NCI-H1930 (cell line): Measurements from ENCODE around the gene RNASE12.
A peak's percentile ranks its signal among the peaks of the same experiment; 100 is the strongest.
"Not testable (repeated sequence)": the region's sequence is repeated elsewhere in the genome, so short reads cannot be mapped to it uniquely, and the experiment has no call there.

Experiments
- DNase-seq, 2 experiments: peaks; one replicate each; lab custom pipeline; 2025; lab: John Stamatoyannopoulos, UW

RNASE12 gene

GRCh38 chr14:20613094-20614037, 22.2 kb upstream of the RNASE12 start:
- DNase-seq, result peak; percentile 82 to 86

- no peak for DNase-seq
Observed at GRCh38 chr14:20612403-20612802, 21.2 kb upstream of the RNASE12 start.

GRCh38 chr14:20611277-20611676, 20.1 kb upstream of the RNASE12 start:
- DNase-seq, result no peak

- peak; percentile 33 to 65 for DNase-seq
Observed at GRCh38 chr14:20610002-20610765, 19.0 kb upstream of the RNASE12 start.

GRCh38 chr14:20609215-20610001, 18.2 kb upstream of the RNASE12 start:
- peak; percentile 67 to 79 for DNase-seq

- no peak for DNase-seq
Observed at GRCh38 chr14:20608383-20609110, 17.4 kb upstream of the RNASE12 start.

- no peak for DNase-seq
Observed at GRCh38 chr14:20607617-20608016, 16.4 kb upstream of the RNASE12 start.

GRCh38 chr14:20606902-20607242, 15.7 kb upstream of the RNASE12 start:
- DNase-seq, result no peak

- peak in 1 of 2 experiments; percentile 30 for DNase-seq
Observed at GRCh38 chr14:20606190-20606901, 15.2 kb upstream of the RNASE12 start.

GRCh38 chr14:20603813-20604690, 12.9 kb upstream of the RNASE12 start:
- DNase-seq, result no peak

GRCh38 chr14:20602583-20602982, 11.4 kb upstream of the RNASE12 start:
- DNase-seq, result no peak

GRCh38 chr14:20601522-20601921, 10.3 kb upstream of the RNASE12 start:
- no peak for DNase-seq

- DNase-seq, result no peak
Observed at GRCh38 chr14:20597108-20597507, 5.9 kb upstream of the RNASE12 start.

- not testable (repeated sequence) for DNase-seq
Observed at GRCh38 chr14:20595726-20596125, 4.5 kb upstream of the RNASE12 start.

GRCh38 chr14:20592574-20592973, 1.4 kb upstream of the RNASE12 start:
- DNase-seq, result no peak

GRCh38 chr14:20587489-20588154, 3.6 kb downstream of the RNASE12 start, which contains the start of gene RNASE11:
Gene RNASE11, minus strand, starts transcription at chr14:20588001.
- no peak for DNase-seq

- no peak for DNase-seq
Observed at GRCh38 chr14:20583908-20584307, 7.3 kb downstream of the RNASE12 start.

- no peak for DNase-seq
Observed at GRCh38 chr14:20583142-20583541, 8.0 kb downstream of the RNASE12 start.

GRCh38 chr14:20580242-20580641, 10.9 kb downstream of the RNASE12 start:
- DNase-seq, result no peak
